GM21717 (cell line): Measurements from ENCODE around the gene CLRN1.

ENCODE experiments used
- ATAC-seq: cut with Tn5 transposase; IDR thresholded peaks from one replicate; pipeline ENCODE4 v1.9.1; 2021; ENCODE audit warnings: mild to moderate bottlenecking, moderate library complexity; ENCODE audit not compliant: unreplicated experiment

Gene CLRN1

DNA sequence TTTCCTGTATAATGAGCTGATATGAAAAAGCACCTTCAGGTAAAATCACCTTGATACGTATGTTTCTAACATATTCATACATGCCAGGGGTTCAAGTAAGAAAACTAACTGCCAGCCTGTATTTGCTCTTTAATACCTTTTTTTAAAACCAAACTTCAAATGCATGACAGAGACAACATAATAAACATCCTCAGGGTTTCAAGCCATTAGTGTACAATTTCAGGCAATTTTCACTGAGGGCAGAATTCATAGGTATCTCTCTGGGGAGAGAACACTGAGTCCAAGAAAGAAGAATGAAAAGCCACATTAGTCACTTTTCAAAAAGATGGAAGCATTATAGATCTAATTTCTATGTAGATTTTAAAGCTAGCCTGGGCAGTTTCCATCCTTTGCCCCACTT is 94.2 kb downstream of the CLRN1 start:
- ATAC-seq: no peak

- no peak for ATAC-seq
Observed at GRCh38 chr3:150877303-150877702, 95.2 kb downstream of the CLRN1 start.

- no peak for ATAC-seq
Observed at GRCh38 chr3:150876611-150877265, 95.8 kb downstream of the CLRN1 start.
